NCI-H524 treated with DMSO at 0.1 percent for 48 hours (cell line): ENCODE measurements around the gene ZNF548.
"Not testable (repeated sequence)": the region's sequence is repeated elsewhere in the genome, so short reads cannot be mapped to it uniquely, and the experiment has no call there.

Source experiments
- DNase-seq: peaks from one replicate; lab custom pipeline; 2025; lab: John Stamatoyannopoulos, UW

ZNF548 gene

DNA sequence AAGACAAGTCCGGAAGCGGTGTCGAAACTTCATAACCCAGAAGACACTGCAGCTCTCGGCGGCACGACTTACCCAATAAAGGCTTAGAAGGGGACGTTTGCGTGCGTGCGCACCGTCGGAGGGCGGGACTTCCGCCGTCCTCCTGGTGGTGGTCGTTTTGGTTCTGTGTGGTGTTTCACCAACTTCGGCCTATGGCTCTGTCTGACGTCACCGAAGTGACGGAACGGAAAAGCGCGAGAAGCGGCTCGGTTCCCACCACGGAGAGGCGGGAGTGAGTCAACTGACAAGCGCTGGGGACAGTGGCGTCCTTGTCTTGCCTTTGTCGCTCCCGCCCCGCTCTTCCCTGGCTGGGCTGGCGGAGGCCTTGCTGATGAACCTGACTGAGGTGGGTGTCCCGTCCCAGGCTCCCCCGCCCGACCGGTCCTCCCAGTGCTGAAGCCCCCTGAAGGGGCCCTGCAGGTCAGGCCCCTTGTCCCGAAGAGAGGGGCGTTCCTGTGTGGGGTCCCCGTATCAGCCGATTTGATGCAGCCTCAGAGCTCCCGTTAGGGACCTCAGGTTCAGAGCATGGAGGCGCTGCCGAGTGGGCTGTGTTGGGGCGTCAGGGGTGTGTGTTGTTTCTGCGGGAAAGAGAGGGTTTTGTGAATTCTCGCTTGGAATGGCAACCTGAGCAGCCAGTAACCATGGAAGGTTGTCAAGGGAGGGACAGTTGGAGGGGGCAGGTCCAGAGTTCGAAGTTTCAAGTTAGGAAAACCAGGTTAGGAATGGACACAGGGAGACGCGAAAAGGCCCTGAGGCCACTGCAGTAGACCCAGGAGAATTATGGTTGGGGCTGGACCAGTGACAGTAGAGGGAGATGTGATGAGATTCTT is at the start of gene ZNF548:
Gene ZNF548, plus strand, starts transcription at position 125 of the 869 bp plus-strand sequence. Its CDS starts 246 bp downstream, at position 371.
- peak; percentile 94 for DNase-seq

- no peak for DNase-seq
Observed at GRCh38 chr19:57342582-57342981, 47.1 kb upstream of the ZNF548 start.

DNA sequence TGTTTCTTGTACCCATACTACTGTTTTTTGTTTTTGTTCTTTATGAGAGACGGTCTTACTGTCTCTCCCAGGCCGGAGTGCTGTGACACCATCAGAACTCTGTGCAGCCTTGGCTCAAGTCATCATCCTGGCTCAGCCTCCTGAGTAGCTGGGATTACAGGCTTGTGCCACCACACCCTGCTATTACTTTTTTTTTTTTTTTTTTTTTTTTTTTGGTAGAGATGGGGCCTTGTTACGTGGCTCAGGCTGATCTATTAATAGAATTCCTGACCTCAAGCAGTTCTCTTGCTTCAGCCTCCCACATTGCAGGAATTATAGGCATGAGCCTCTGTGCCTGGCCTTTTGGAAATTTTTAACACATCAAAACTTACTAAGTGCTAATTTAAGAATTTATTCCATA is 41.5 kb upstream of the ZNF548 start:
- DNase-seq: no peak

- DNase-seq: peak; percentile 82
Observed at GRCh38 chr19:57350877-57351805, 38.5 kb upstream of the ZNF548 start, which contains the start of gene ZNF304. TSS of gene ZNF304 (plus strand) at chr19:57351271. CDS start at chr19:57351665, 394 bp downstream.

DNA sequence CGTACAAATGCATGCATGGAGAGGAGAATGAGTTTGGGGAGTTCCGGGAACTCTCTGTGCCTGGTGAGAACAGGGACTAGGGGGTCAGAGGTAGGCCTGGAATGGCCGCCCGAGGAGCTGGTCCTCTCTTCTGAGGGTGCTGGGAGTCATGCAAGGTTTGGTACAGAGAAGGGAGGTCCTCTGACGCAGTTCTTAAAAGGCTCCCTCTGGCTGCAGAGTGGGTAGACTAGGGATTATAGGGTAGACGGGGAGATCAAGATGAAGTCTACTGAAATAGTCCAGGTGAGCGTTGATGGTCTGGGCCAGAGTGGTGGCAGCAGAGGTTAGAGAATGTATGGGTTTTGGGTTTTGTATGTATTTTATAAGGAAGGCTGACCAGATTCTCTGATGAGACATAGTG is 37.8 kb upstream of the ZNF548 start:
- no peak for DNase-seq

DNA sequence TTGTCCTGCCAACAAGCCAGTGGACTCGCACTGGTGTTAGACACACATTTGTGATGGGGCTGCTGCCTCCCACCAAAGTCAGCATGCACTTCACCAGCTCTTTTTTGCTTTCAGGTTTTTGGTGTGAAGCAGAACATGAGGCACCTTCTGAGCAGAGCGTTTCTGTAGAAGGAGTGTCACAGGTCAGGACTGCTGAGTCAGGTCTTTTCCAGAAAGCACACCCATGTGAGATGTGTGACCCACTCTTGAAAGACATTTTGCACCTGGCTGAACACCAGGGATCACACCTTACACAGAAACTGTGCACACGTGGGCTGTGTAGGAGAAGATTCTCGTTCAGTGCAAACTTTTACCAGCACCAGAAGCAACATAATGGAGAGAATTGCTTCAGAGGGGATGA is 33.7 kb upstream of the ZNF548 start:
- no peak for DNase-seq

DNA sequence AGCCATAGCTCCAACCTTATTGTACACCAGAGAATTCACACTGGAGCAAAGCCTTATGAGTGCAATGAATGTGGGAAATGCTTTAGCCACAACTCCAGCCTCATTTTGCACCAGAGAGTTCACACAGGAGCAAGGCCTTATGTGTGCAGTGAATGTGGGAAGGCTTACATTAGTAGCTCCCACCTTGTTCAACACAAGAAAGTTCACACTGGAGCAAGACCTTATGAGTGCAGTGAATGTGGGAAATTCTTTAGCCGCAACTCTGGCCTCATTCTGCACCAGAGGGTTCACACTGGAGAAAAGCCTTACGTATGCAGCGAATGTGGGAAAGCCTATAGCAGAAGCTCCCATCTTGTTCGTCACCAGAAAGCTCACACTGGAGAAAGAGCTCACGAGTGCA is 32.2 kb upstream of the ZNF548 start:
- no peak for DNase-seq

GRCh38 chr19:57359300-57359699 is 30.4 kb upstream of the ZNF548 start:
- no peak for DNase-seq

DNA sequence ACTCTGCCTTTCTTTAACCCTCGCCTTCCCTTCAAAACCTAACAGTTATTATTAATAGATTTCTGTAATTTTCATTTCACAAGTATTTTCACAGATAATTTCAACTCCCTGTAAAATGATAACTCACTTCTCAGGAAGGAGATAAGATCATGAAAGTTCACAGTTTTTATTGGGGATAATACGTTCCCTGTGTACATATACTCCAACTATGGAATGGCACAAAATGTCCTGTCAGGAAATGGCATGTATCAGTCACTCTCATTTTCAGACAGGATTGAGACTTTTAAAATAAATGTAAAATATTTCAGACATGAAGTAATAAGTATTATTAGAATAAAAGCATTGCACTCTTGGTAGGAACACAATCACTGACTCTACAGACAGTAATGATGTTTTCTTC is 27.2 kb upstream of the ZNF548 start:
- no peak for DNase-seq

- DNase-seq: peak; percentile 88
Observed at GRCh38 chr19:57362997-57363687, 26.5 kb upstream of the ZNF548 start, which contains the start of the genes TRAPPC2B and ZNF547. TSS of gene TRAPPC2B (plus strand) at chr19:57363551. CDS start at chr19:57364834, 1,283 bp downstream. TSS of gene ZNF547 (plus strand) at chr19:57363551. CDS start at chr19:57368556, 5,005 bp downstream.

GRCh38 chr19:57363688-57364181 is 25.9 kb upstream of the ZNF548 start:
- no peak for DNase-seq

DNA sequence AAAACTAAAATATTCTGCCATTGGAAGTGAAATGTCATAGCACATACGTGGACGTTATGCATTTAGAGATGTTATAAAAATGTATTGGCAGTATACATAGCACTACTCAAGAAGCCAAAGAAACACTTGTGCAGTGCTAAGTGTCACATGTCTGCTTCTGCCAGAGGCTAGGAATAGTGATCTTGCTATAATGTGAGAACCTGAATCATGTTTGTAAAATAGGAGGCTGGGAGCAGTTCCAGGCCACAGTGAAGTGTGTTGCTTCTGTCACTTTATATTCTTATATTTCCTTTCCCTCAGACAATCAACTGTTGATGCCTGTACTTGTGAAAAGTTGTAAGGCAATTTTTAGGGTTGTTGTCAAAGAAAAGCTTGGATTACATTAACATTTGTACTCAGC is 22.9 kb upstream of the ZNF548 start:
- no peak for DNase-seq

DNA sequence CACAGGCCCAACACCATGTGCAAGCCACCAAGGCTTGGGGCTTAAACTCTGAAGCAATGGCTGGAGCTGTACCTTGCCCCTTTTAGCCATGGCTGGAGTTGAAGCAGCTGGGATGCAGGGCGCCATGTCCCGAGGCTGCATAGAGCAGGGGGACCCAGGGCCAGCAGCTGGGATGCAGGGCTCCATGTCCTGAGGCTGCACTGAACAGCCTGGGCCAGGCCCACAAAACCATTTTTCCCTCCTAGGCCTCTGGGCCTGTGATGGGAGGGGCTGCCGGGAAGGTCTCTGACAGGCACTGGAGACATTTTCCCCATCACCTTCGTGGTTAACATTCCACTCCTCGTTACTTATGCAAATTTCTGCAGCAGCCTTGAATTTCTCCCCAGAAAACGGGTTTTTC is 15.5 kb upstream of the ZNF548 start:
- no peak for DNase-seq

GRCh38 chr19:57374647-57375046 is 15.0 kb upstream of the ZNF548 start:
- not testable (repeated sequence) for DNase-seq

GRCh38 chr19:57376151-57376550 is 13.5 kb upstream of the ZNF548 start:
- no peak for DNase-seq

DNA sequence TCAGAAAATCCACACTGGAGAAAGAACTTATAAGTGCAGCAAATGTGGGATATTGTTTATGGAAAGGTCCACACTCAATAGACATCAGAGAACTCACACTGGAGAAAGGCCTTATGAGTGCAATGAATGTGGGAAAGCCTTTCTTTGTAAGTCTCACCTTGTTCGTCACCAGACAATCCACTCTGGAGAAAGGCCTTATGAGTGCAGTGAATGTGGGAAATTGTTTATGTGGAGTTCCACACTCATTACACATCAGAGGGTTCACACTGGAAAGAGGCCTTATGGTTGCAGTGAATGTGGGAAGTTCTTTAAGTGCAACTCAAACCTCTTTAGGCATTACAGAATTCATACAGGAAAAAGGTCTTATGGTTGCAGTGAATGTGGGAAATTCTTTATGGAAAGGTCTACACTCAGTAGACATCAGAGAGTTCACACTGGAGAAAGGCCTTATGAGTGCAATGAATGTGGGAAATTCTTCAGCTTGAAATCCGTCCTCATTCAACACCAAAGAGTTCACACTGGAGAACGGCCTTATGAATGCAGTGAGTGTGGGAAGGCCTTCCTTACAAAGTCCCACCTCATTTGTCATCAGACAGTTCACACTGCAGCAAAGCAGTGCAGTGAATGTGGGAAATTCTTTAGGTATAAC is 12.0 kb upstream of the ZNF548 start:
- no peak for DNase-seq

DNA sequence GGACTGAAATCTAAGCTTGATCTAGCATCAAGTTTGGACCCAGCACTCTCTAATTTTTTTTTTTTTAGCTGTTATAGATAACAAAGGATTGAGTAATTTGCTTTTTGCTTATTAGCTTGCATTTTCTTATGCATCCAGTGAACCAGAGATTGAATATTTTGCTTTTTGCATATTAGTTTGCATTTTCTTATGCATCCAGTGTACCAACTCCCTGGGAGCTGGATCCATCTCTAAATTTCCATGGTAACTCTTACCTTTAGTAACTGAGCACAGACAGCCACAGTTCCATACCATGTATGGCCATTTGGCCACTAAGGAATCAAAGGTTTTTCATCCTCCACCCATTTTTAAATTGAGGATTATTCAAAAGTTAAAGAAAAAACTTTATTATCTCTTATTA is 8.7 kb upstream of the ZNF548 start:
- DNase-seq: no peak

- DNase-seq: no peak
Observed at GRCh38 chr19:57382806-57383488, 6.7 kb upstream of the ZNF548 start.

GRCh38 chr19:57389194-57389729 is 392 bp upstream of the ZNF548 start:
- DNase-seq: no peak

- DNase-seq: no peak
Observed at GRCh38 chr19:57395710-57396109, 6.1 kb downstream of the ZNF548 start.
